Neuronal stem cell (in vitro differentiated cells): ENCODE data around the gene KLHL30.

ENCODE experiments used
- DNase-seq: peaks from one replicate; pipeline ENCODE4 v3.0.0-alpha.2; 2013; ENCODE audit warnings: low spot score
- H2AFZ ChIP-seq: one replicate; pipeline ENCODE4 v1.6.1; 2013; ENCODE audit warnings: mild to moderate bottlenecking, low read length, inconsistent platforms
- H2AK5ac ChIP-seq: 2 replicates; pipeline ENCODE4 v1.6.1; 2013; ENCODE audit warnings: low read depth, mild to moderate bottlenecking, inconsistent platforms, low read length, moderate library complexity, mixed read lengths
- H2BK120ac ChIP-seq: 2 replicates; pipeline ENCODE4 v1.6.1; 2013; ENCODE audit warnings: low read depth, mild to moderate bottlenecking, inconsistent platforms, low read length, moderate library complexity, mixed read lengths
- H2BK12ac ChIP-seq: one replicate; pipeline ENCODE4 v1.6.1; 2013; ENCODE audit warnings: low read length, inconsistent platforms
- H2BK15ac ChIP-seq: 2 replicates; pipeline ENCODE4 v1.6.1; 2013; ENCODE audit warnings: mild to moderate bottlenecking, low read length, inconsistent platforms, mixed read lengths
- H2BK5ac ChIP-seq: one replicate; pipeline ENCODE4 v1.6.1; 2013; ENCODE audit warnings: inconsistent platforms, mild to moderate bottlenecking, low read length, moderate library complexity
- H3K14ac ChIP-seq: one replicate; pipeline ENCODE4 v1.6.1; 2013; ENCODE audit warnings: low read length, inconsistent platforms
- H3K18ac ChIP-seq: 2 replicates; pipeline ENCODE4 v1.6.1; 2013; ENCODE audit warnings: low read length, inconsistent platforms
- H3K23ac ChIP-seq: 2 replicates; pipeline ENCODE4 v1.6.1; 2013; ENCODE audit warnings: low read depth, mild to moderate bottlenecking, mixed read lengths, low read length, inconsistent platforms; ENCODE audit not compliant: poor library complexity
- H3K27ac ChIP-seq: replicated peaks from 3 replicates; pipeline ENCODE4 v1.5.1; 2013; ENCODE audit warnings: low read length, inconsistent platforms
- H3K27me3 ChIP-seq, 3 experiments: 2 replicates each; pipeline ENCODE4 v1.6.1; 2013; ENCODE audit warnings: low read length in 3 of 3, mild to moderate bottlenecking in 2 of 3, inconsistent platforms in 1 of 3, low read depth in 1 of 3, mixed read lengths in 1 of 3, moderate library complexity in 1 of 3; ENCODE audit not compliant: control insufficient read depth in 3 of 3, insufficient read depth in 3 of 3
- H3K36me3 ChIP-seq, 2 donors: replicated peaks in 1 of 2; 2 replicates each; pipeline ENCODE4 v1.6.1; 2013; ENCODE audit warnings: low read length in 2 of 2; ENCODE audit not compliant: control insufficient read depth in 2 of 2, insufficient read depth in 2 of 2
- H3K4ac ChIP-seq: 2 replicates; pipeline ENCODE4 v1.6.1; 2013; ENCODE audit warnings: inconsistent platforms, mild to moderate bottlenecking, low read length, moderate library complexity
- H3K4me1 ChIP-seq, 2 donors: 1 replicate in 1 of 2; 2 replicates in 1 of 2; pipeline ENCODE4 v1.6.1; 2013; ENCODE audit warnings: low read length in 2 of 2, low read depth in 1 of 2; ENCODE audit not compliant: control insufficient read depth in 2 of 2, insufficient read depth in 1 of 2
- H3K4me2 ChIP-seq: one replicate; pipeline ENCODE4 v1.6.1; 2013; ENCODE audit warnings: mild to moderate bottlenecking, low read length, inconsistent platforms; ENCODE audit not compliant: insufficient read depth, poor library complexity, severe bottlenecking
- H3K4me3 ChIP-seq, 2 donors: 2 replicates each; pipeline ENCODE4 v1.5.1; 2013; ENCODE audit warnings: low read length in 2 of 2, mild to moderate bottlenecking in 2 of 2, inconsistent platforms in 1 of 2, moderate library complexity in 1 of 2
- H3K79me1 ChIP-seq: one replicate; pipeline ENCODE4 v1.6.1; 2013; ENCODE audit warnings: low read depth, mild to moderate bottlenecking, inconsistent platforms, low read length, moderate library complexity
- H3K9ac ChIP-seq: one replicate; pipeline ENCODE4 v1.6.1; 2013; ENCODE audit warnings: mild to moderate bottlenecking, low read depth, low read length, inconsistent platforms; ENCODE audit not compliant: poor library complexity
- H3K9me3 ChIP-seq, 2 donors: replicated peaks in 1 of 2; 2 replicates each; pipeline versions ENCODE3 to v1.6.1; 2013; ENCODE audit warnings: low read length in 2 of 2, mild to moderate bottlenecking in 2 of 2, inconsistent platforms in 1 of 2, low read depth in 1 of 2, mixed read lengths in 1 of 2, moderate library complexity in 1 of 2; ENCODE audit not compliant: control insufficient read depth in 2 of 2, insufficient read depth in 1 of 2
- H4K8ac ChIP-seq: one replicate; pipeline ENCODE4 v1.6.1; 2013; ENCODE audit warnings: low read depth, mild to moderate bottlenecking, inconsistent platforms, low read length, moderate library complexity
- H4K91ac ChIP-seq: one replicate; pipeline ENCODE4 v1.6.1; 2013; ENCODE audit warnings: low read length, low read depth, mild to moderate bottlenecking, inconsistent platforms; ENCODE audit not compliant: poor library complexity
- WGBS, 2 donors: extraction: QIAGEN DNeasy Blood & Tissue Kit; methylation state at CpG; one replicate each; pipeline ENCODE4 v1.1.7; 2013; ENCODE audit warnings: missing lambda C conversion rate in 2 of 2, mixed read lengths in 1 of 2; ENCODE audit not compliant: insufficient read length in 2 of 2, insufficient replicate concordance in 1 of 2; ENCODE audit errors: extremely low coverage in 2 of 2; 5-methylcytosine and 5-hydroxymethylcytosine counted together

The KLHL30 gene

GRCh38 chr2:238190445-238190844, 52.0 kb downstream of the KLHL30 start:
- no CpG with 5 or more reads among the region's 2 CpGs for WGBS, 2 donors

More at GRCh38 chr2:238190445-238190844, 52.0 kb downstream of the KLHL30 start:
- H3K4me1 ChIP-seq, result peaks cover 5 to 8% of the 10 kb centered on the region in 2 donors
- H2BK120ac ChIP-seq, result no peak overlapping the region
- H3K4ac ChIP-seq, result no peak overlapping the region
- no peak overlapping the region for H3K4me3 ChIP-seq
- no peak overlapping the region for H2BK12ac ChIP-seq
- no peaks in the 10 kb centered on the region for H3K9me3 ChIP-seq
- no peak overlapping the region for H2AFZ ChIP-seq
- no peak overlapping the region for H4K91ac ChIP-seq
- H3K36me3 ChIP-seq, result peaks cover 40 to 86% of the 10 kb centered on the region in 2 donors
- no peak overlapping the region for H3K18ac ChIP-seq
- no peak overlapping the region for H4K8ac ChIP-seq
- no peak overlapping the region for H2BK5ac ChIP-seq
- no peak overlapping the region for H2BK15ac ChIP-seq
- no peaks in the 10 kb centered on the region for H3K27me3 ChIP-seq
- DNase-seq, result no peak
- H3K79me1 ChIP-seq, result no peaks in the 10 kb centered on the region
- no peak overlapping the region for H3K27ac ChIP-seq
- H2AK5ac ChIP-seq, result no peak overlapping the region
- H3K4me2 ChIP-seq, result no peak overlapping the region
- H3K9ac ChIP-seq, result no peak overlapping the region
- H3K23ac ChIP-seq, result no peak overlapping the region
- no peak overlapping the region for H3K14ac ChIP-seq
